ENCODE results near the gene PLXNB3.

PLXNB3 gene

GRCh38 chrX:153723351-153724251 lies 40.4 kb upstream of the PLXNB3 start:
- TF ChIP-seq, protein P1, sequence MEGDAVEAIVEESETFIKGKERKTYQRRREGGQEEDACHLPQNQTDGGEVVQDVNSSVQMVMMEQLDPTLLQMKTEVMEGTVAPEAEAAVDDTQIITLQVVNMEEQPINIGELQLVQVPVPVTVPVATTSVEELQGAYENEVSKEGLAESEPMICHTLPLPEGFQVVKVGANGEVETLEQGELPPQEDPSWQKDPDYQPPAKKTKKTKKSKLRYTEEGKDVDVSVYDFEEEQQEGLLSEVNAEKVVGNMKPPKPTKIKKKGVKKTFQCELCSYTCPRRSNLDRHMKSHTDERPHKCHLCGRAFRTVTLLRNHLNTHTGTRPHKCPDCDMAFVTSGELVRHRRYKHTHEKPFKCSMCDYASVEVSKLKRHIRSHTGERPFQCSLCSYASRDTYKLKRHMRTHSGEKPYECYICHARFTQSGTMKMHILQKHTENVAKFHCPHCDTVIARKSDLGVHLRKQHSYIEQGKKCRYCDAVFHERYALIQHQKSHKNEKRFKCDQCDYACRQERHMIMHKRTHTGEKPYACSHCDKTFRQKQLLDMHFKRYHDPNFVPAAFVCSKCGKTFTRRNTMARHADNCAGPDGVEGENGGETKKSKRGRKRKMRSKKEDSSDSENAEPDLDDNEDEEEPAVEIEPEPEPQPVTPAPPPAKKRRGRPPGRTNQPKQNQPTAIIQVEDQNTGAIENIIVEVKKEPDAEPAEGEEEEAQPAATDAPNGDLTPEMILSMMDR (IDR thresholded peaks at IDR 0.05; ENCODE audit: low read depth, low read length) = peak; percentile 48
- Histone ChIP-seq H3K36me3 (peaks cover 19% of the 10 kb centered on the region), H3K4me1 (peaks cover 19% of the 10 kb centered on the region), H3K27me3 (no peaks in the 10 kb centered on the region), H3K4me3 (ENCODE audit: low read depth, low read length) (peak overlapping the region; percentile 67), H3K9me3 (no peaks in the 10 kb centered on the region; the same call in 1 of the 2 replicates)
- peak; percentile 63 for DNase-seq

- TF ChIP-seq, protein P1 (IDR thresholded peaks at IDR 0.05; ENCODE audit: low read depth, low read length) = no peak
- Histone ChIP-seq H3K9me3 (no peaks in the 10 kb centered on the region; the same call in 1 of the 2 replicates), H3K4me3 (ENCODE audit: low read depth, low read length) (peak within 1 kb of the TSS; percentile 67), H3K36me3 (peaks cover 16% of the 10 kb centered on the region), H3K27me3 (no peaks in the 10 kb centered on the region), H3K4me1 (peaks cover 19% of the 10 kb centered on the region)
- DNase-seq = peak; percentile 92
Measured at GRCh38 chrX:153724252-153725038, 39.6 kb upstream of the PLXNB3 start, which contains the start of the genes ABCD1 and BCAP31. TSS of gene ABCD1 (plus strand) at chrX:153724856. CDS start at chrX:153725267, 411 bp downstream. TSS of gene BCAP31 (minus strand) at chrX:153724387. CDS start at chrX:153723244, 1,143 bp downstream.

- Histone ChIP-seq H3K4me3 (ENCODE audit: low read depth, low read length) (peak overlapping the region; percentile 49), H3K9me3 (no peaks in the 10 kb centered on the region; the same call in 1 of the 2 replicates), H3K27me3 (no peaks in the 10 kb centered on the region), H3K4me1 (peaks cover 19% of the 10 kb centered on the region), H3K36me3 (peaks cover 11% of the 10 kb centered on the region)
- no peak for DNase-seq
- TF ChIP-seq, protein P1 (IDR thresholded peaks at IDR 0.05; ENCODE audit: low read depth, low read length) = no peak
Measured at GRCh38 chrX:153725039-153725831, 38.8 kb upstream of the PLXNB3 start.

GRCh38 chrX:153725832-153726285 lies 38.2 kb upstream of the PLXNB3 start:
- Histone ChIP-seq H3K36me3 (peaks cover 7% of the 10 kb centered on the region), H3K27me3 (no peaks in the 10 kb centered on the region), H3K4me1 (peaks cover 19% of the 10 kb centered on the region), H3K4me3 (ENCODE audit: low read depth, low read length) (no peak overlapping the region), H3K9me3 (no peaks in the 10 kb centered on the region; the same call in 1 of the 2 replicates)
- TF ChIP-seq, protein P1 (IDR thresholded peaks at IDR 0.05; ENCODE audit: low read depth, low read length) = no peak
- no peak for DNase-seq

DNA sequence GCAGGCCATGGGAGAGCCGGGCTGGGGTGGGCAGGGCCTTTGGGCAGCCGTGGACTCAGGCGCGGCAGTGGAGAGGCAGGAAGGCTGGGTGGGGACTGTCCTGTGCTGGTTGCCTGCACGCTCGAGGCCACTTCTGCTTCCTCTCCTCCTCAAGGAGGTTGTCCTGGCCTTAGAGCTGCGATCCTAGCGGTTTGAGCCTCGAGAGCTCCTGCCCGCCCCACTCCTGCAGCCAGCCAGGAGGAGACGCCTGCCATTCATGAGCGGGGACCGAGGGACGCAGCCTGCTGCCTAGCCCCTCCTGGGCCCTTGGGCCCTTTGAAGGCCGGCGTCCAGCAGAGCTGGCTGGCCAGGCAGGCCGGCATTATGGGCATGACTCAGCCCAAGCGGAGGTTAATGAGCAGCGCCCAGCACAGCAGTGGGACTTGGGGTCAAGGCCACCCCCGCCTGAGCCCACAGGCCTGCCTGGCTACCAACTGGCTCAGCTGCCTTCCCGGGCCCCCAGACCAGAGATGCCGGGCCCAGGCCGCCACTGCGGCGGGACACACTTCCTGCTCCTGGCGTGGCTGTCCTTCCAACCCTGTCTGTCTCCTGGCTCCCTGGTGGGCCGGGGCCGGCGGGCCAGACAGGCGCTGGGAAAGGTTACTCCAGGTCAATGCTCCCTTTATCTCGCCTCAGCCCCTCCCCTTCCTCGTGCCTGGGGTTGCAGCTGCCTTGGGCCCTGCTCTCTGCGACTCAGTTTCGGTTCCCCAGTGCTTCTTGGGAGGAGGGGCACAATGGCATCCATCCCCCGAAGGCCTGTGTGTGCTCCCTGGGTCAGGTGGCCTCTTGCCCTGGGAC lies 37.5 kb upstream of the PLXNB3 start:
- peaks cover 19% of the 10 kb centered on the region for H3K4me1 ChIP-seq

More for the DNA sequence above, 37.5 kb upstream of the PLXNB3 start:
- DNase-seq = peak; percentile 85
- Histone ChIP-seq H3K36me3 (peaks cover 5% of the 10 kb centered on the region), H3K9me3 (no peaks in the 10 kb centered on the region; the same call in 1 of the 2 replicates), H3K4me3 (ENCODE audit: low read depth, low read length) (peak overlapping the region; percentile 31), H3K27me3 (no peaks in the 10 kb centered on the region)
- TF ChIP-seq, protein P1 (IDR thresholded peaks at IDR 0.05; ENCODE audit: low read depth, low read length) = no peak

Measured in BE2C (cell line).